H9 (cell line): Measurements from ENCODE around the gene PYGB. TPM values are rescaled to one million over a fixed set of nuclear protein-coding genes. Genes with fewer than 3 reads are reported as not detected.
A peak's percentile ranks its signal among the peaks of the same experiment; 100 is the strongest.

Experiments used
- DNase-seq: peaks from one replicate; pipeline ENCODE4 v3.0.0-alpha.2; 2017
- H2AFZ ChIP-seq: one replicate; pipeline ENCODE4 v1.6.1; 2013; ENCODE audit warnings: mild to moderate bottlenecking, low read length, control low read depth, moderate library complexity
- H2AK5ac ChIP-seq: 2 replicates; pipeline ENCODE4 v1.6.1; 2013; ENCODE audit warnings: low read length, control low read depth, mixed read lengths; ENCODE audit not compliant: insufficient read length
- H2BK120ac ChIP-seq: one replicate; pipeline ENCODE4 v1.6.1; 2013; ENCODE audit warnings: low read depth, mild to moderate bottlenecking, low read length, control low read depth, inconsistent platforms; ENCODE audit not compliant: poor library complexity, severe bottlenecking
- H2BK12ac ChIP-seq: 2 replicates; pipeline ENCODE4 v1.6.1; 2013; ENCODE audit warnings: low read length, control low read depth, mixed read lengths, low read depth; ENCODE audit not compliant: insufficient read length
- H2BK15ac ChIP-seq: 2 replicates; pipeline ENCODE4 v1.6.1; 2013; ENCODE audit warnings: low read depth, low read length, control low read depth
- H2BK20ac ChIP-seq: one replicate; pipeline ENCODE4 v1.6.1; 2013; ENCODE audit warnings: low read depth, mild to moderate bottlenecking, low read length, control low read depth, inconsistent platforms; ENCODE audit not compliant: poor library complexity, severe bottlenecking
- H2BK5ac ChIP-seq: 2 replicates; pipeline ENCODE4 v1.6.1; 2013; ENCODE audit warnings: low read length, control low read depth, mixed read lengths; ENCODE audit not compliant: insufficient read length
- H3K14ac ChIP-seq: 2 replicates; pipeline ENCODE4 v1.6.1; 2013; ENCODE audit warnings: low read length, control low read depth; ENCODE audit not compliant: insufficient read depth
- H3K18ac ChIP-seq: 2 replicates; pipeline ENCODE4 v1.6.1; 2013; ENCODE audit warnings: low read depth, mild to moderate bottlenecking, mixed read lengths, low read length, control low read depth; ENCODE audit not compliant: insufficient read length
- H3K23ac ChIP-seq: 2 replicates; pipeline ENCODE4 v1.6.1; 2013; ENCODE audit warnings: low read length, control low read depth, mixed read lengths, low read depth; ENCODE audit not compliant: insufficient read length
- H3K23me2 ChIP-seq: 2 replicates; pipeline ENCODE4 v1.6.1; 2013; ENCODE audit warnings: low read depth, mild to moderate bottlenecking, mixed read lengths, low read length, control low read depth; ENCODE audit not compliant: insufficient read length, poor library complexity, severe bottlenecking
- H3K27ac ChIP-seq: 2 replicates; pipeline ENCODE4 v1.5.1; 2013; ENCODE audit warnings: low read length, control low read depth, mixed read lengths, low read depth; ENCODE audit not compliant: insufficient read length
- H3K27me3 ChIP-seq: 2 replicates; pipeline ENCODE4 v1.6.1; 2013; ENCODE audit warnings: low read length, control low read depth, inconsistent platforms; ENCODE audit not compliant: insufficient read depth
- H3K4ac ChIP-seq: 2 replicates; pipeline ENCODE4 v1.6.1; 2013; ENCODE audit warnings: low read depth, mild to moderate bottlenecking, control low read depth, inconsistent platforms, low read length, moderate library complexity
- H3K4me1 ChIP-seq: 2 replicates; pipeline ENCODE4 v1.6.1; 2013; ENCODE audit warnings: low read length, control low read depth, inconsistent platforms; ENCODE audit not compliant: insufficient read depth
- H3K4me2 ChIP-seq: 2 replicates; pipeline ENCODE4 v1.6.1; 2013; ENCODE audit warnings: low read length, control low read depth, mixed read lengths; ENCODE audit not compliant: insufficient read length, insufficient read depth
- H3K56ac ChIP-seq: 2 replicates; pipeline ENCODE4 v1.6.1; 2013; ENCODE audit warnings: low read depth, mild to moderate bottlenecking, mixed read lengths, low read length, control low read depth; ENCODE audit not compliant: insufficient read length
- H3K79me1 ChIP-seq: 2 replicates; pipeline ENCODE4 v1.6.1; 2013; ENCODE audit warnings: low read depth, mild to moderate bottlenecking, moderate library complexity, low read length, control low read depth, inconsistent platforms; ENCODE audit not compliant: insufficient read depth, poor library complexity, severe bottlenecking
- H3K79me2 ChIP-seq: 2 replicates; pipeline ENCODE4 v1.6.1; 2013; ENCODE audit warnings: low read length, control low read depth, inconsistent platforms; ENCODE audit not compliant: insufficient read depth
- H3K9ac ChIP-seq: 2 replicates; pipeline ENCODE4 v1.6.1; 2013; ENCODE audit warnings: low read length, control low read depth, mixed read lengths; ENCODE audit not compliant: insufficient read length; ENCODE audit errors: extremely low read depth
- H3K9me3 ChIP-seq: one replicate; pipeline ENCODE4 v1.6.1; 2013; ENCODE audit warnings: low read depth, low read length, inconsistent platforms; ENCODE audit not compliant: control insufficient read depth
- H3T11ph ChIP-seq: one replicate; pipeline ENCODE4 v1.6.1; 2013; ENCODE audit warnings: mild to moderate bottlenecking, low read length, control low read depth, inconsistent platforms
- H4K20me1 ChIP-seq: one replicate; pipeline ENCODE4 v1.6.1; 2013; ENCODE audit not compliant: control insufficient read depth, insufficient read length, insufficient read depth
- H4K5ac ChIP-seq: 2 replicates; pipeline ENCODE4 v1.6.1; 2013; ENCODE audit warnings: low read depth, mild to moderate bottlenecking, mixed read lengths, low read length, control low read depth; ENCODE audit not compliant: insufficient read length
- H4K8ac ChIP-seq: replicated peaks from 2 replicates; pipeline ENCODE4 v1.6.1; 2013; ENCODE audit warnings: low read length, control low read depth, mixed read lengths, low read depth; ENCODE audit not compliant: insufficient read length
- H4K91ac ChIP-seq: 2 replicates; pipeline ENCODE4 v1.6.1; 2013; ENCODE audit warnings: low read depth, mild to moderate bottlenecking, moderate library complexity, mixed read lengths, low read length, control low read depth; ENCODE audit not compliant: insufficient read length
- H3K27ac Mint-ChIP-seq, 3 experiments: 2 replicates in 2 of 3; 3 replicates in 1 of 3; pipeline ENCODE4 v1.8.0; 2020 to 2021; ENCODE audit warnings: mixed read lengths in 3 of 3, mild to moderate bottlenecking in 1 of 3, moderate library complexity in 1 of 3
- H3K27me3 Mint-ChIP-seq: 2 replicates; pipeline ENCODE4 v1.8.0; 2021; ENCODE audit warnings: low read depth, mild to moderate bottlenecking, moderate library complexity, mixed read lengths
- H3K36me3 Mint-ChIP-seq, 3 experiments: 2 replicates in 2 of 3; 3 replicates in 1 of 3; pipeline ENCODE4 v1.8.0; 2020 to 2021; ENCODE audit warnings: low read depth in 3 of 3, mixed read lengths in 3 of 3; ENCODE audit not compliant: insufficient read depth in 1 of 3
- H3K4me1 Mint-ChIP-seq, 2 experiments: 2 replicates each; pipeline ENCODE4 v1.8.0; 2020; ENCODE audit warnings: mixed read lengths in 2 of 2
- H3K4me3 Mint-ChIP-seq, 2 experiments: 2 replicates in 1 of 2; 3 replicates in 1 of 2; pipeline ENCODE4 v1.8.0; 2020 to 2021; ENCODE audit warnings: mild to moderate bottlenecking in 2 of 2, mixed read lengths in 2 of 2, moderate library complexity in 1 of 2
- H3K9me3 Mint-ChIP-seq, 2 experiments: 2 replicates in 1 of 2; 3 replicates in 1 of 2; pipeline ENCODE4 v1.8.0; 2020; ENCODE audit warnings: mild to moderate bottlenecking in 2 of 2, mixed read lengths in 2 of 2, moderate library complexity in 1 of 2
- CTCF ChIP-seq: fragments of 200-600 bp; sonication (generic); conservative IDR thresholded peaks from 3 replicates; pipeline ENCODE4 v1.8.0; 2021; ENCODE audit warnings: antibody characterized with exemption, mild to moderate bottlenecking
- WGBS: extraction: QIAGEN DNeasy Blood & Tissue Kit; methylation state at CpG from one replicate; pipeline ENCODE4 v1.1.7; 2013; ENCODE audit warnings: missing lambda C conversion rate, low lambda C conversion rate, mixed read lengths; ENCODE audit not compliant: insufficient read length; ENCODE audit errors: extremely low coverage; 5-methylcytosine and 5-hydroxymethylcytosine counted together
- total RNA-seq: library from RNA; stranded (reverse); gene quantifications from 2 replicates; pipeline ENCODE4 v1.2.1, GENCODE V29; 2021

PYGB gene
- total RNA-seq, 1 experiment from 2014 or later, result 46.9 TPM

- no peak overlapping the region for H2AK5ac ChIP-seq
- H3T11ph ChIP-seq, result no peak overlapping the region
- H2BK15ac ChIP-seq, result no peak overlapping the region
- no peak overlapping the region for H3K4me2 ChIP-seq
- H3K79me2 ChIP-seq, result no peaks in the 10 kb centered on the region
- no peak overlapping the region for H4K91ac ChIP-seq
- no peaks in the 10 kb centered on the region for H3K23me2 ChIP-seq
- H3K27me3 ChIP-seq, result no peaks in the 10 kb centered on the region
- no peak overlapping the region for H3K14ac ChIP-seq
- H2AFZ ChIP-seq, result no peak overlapping the region
- H2BK5ac ChIP-seq, result no peak overlapping the region
- no peak overlapping the region for H2BK120ac ChIP-seq
- H3K9ac ChIP-seq, result no peak overlapping the region
- H3K56ac ChIP-seq, result no peak overlapping the region
- H3K27me3 Mint-ChIP-seq, result no peaks in the 10 kb centered on the region; the same call in 1 of the 2 replicates
- no peak overlapping the region for H4K8ac ChIP-seq
- no peak overlapping the region for H2BK12ac ChIP-seq
- no peak overlapping the region for H4K5ac ChIP-seq
- no peak for DNase-seq
- no peaks in the 10 kb centered on the region for H3K9me3 ChIP-seq
- no peaks in the 10 kb centered on the region for H3K79me1 ChIP-seq
- H3K4me1 Mint-ChIP-seq, result peaks cover 4 to 11% of the 10 kb centered on the region in 2 experiments; a peak in 2 of 4 replicates
- H3K9me3 Mint-ChIP-seq, result no peaks in the 10 kb centered on the region
- WGBS, result no CpG with 5 or more reads among the region's 9 CpGs
- H3K4ac ChIP-seq, result no peak overlapping the region
- no peak overlapping the region for H2BK20ac ChIP-seq
- H3K27ac ChIP-seq, result no peak overlapping the region
- H3K27ac Mint-ChIP-seq, result peak overlapping the region in 1 of 3 experiments; percentile 47; a peak in 1 of 7 replicates
- no peaks in the 10 kb centered on the region; the same call in 1 of the 2 replicates for H3K4me1 ChIP-seq
- no peak overlapping the region for H3K18ac ChIP-seq
- no peaks in the 10 kb centered on the region for H4K20me1 ChIP-seq
- no peak overlapping the region for H3K23ac ChIP-seq
- no peak overlapping the region for H3K4me3 Mint-ChIP-seq
- no peak for TF ChIP-seq CTCF
- peaks cover 2 to 30% (median 20%) of the 10 kb centered on the region in 3 experiments for H3K36me3 Mint-ChIP-seq
Measured at GRCh38 chr20:25301357-25301920, 53.6 kb downstream of the PYGB start.
